NOMO-1 treated with dmso at 0.1 percent for 144 hours (cell line): ENCODE data around the gene EFNB2.

Source experiments
- DNase-seq: peaks from one replicate; lab custom pipeline; 2025; ENCODE audit not compliant: unreplicated experiment; lab: John Stamatoyannopoulos, UW

The EFNB2 gene

GRCh38 chr13:106535552-106536243, at the start of gene EFNB2:
Gene EFNB2, minus strand, starts transcription at chr13:106535662. Its CDS starts 698 bp downstream, at chr13:106534964.
- peak; percentile 82 for DNase-seq

- DNase-seq = no peak
Observed at GRCh38 chr13:106581225-106581624, 45.8 kb upstream of the EFNB2 start.

- DNase-seq = no peak
Observed at GRCh38 chr13:106575896-106576295, 40.4 kb upstream of the EFNB2 start.

GRCh38 chr13:106573868-106574267, 38.4 kb upstream of the EFNB2 start:
- DNase-seq = no peak

- DNase-seq = no peak
Observed at GRCh38 chr13:106573284-106573846, 37.9 kb upstream of the EFNB2 start.

- DNase-seq = no peak
Observed at GRCh38 chr13:106570299-106570852, 34.9 kb upstream of the EFNB2 start.

GRCh38 chr13:106569233-106570095, 34.0 kb upstream of the EFNB2 start:
- no peak for DNase-seq

GRCh38 chr13:106568299-106569003, 33.0 kb upstream of the EFNB2 start:
- DNase-seq = no peak

- DNase-seq = peak; percentile 94
Observed at GRCh38 chr13:106567474-106568298, 32.2 kb upstream of the EFNB2 start, which contains the start of gene ARGLU1. Gene ARGLU1, minus strand, starts transcription at chr13:106568137. Its CDS starts 218 bp downstream, at chr13:106567919.

- peak; percentile 79 for DNase-seq
Observed at GRCh38 chr13:106566641-106567473, 31.4 kb upstream of the EFNB2 start.

- DNase-seq = no peak
Observed at GRCh38 chr13:106565127-106565775, 29.8 kb upstream of the EFNB2 start.

GRCh38 chr13:106562301-106562700, 26.8 kb upstream of the EFNB2 start:
- no peak for DNase-seq

GRCh38 chr13:106561551-106562170, 26.2 kb upstream of the EFNB2 start:
- DNase-seq = no peak

GRCh38 chr13:106560821-106561220, 25.4 kb upstream of the EFNB2 start:
- no peak for DNase-seq

GRCh38 chr13:106558527-106558926, 23.1 kb upstream of the EFNB2 start:
- DNase-seq = no peak

- no peak for DNase-seq
Observed at GRCh38 chr13:106555631-106556328, 20.3 kb upstream of the EFNB2 start.

- DNase-seq = no peak
Observed at GRCh38 chr13:106551751-106552150, 16.3 kb upstream of the EFNB2 start.

GRCh38 chr13:106551350-106551749, 15.9 kb upstream of the EFNB2 start:
- no peak for DNase-seq
